Endodermal cell (in vitro differentiated cells): ENCODE measurements around the gene WDR75. TPM values are rescaled to one million over a fixed set of nuclear protein-coding genes. Genes with fewer than 3 reads are reported as not detected.

Experiments used
- DNase-seq: peaks from one replicate; pipeline ENCODE4 v3.0.0-alpha.2; 2017
- H3K27ac ChIP-seq: 2 replicates; pipeline ENCODE4 v1.5.1; 2013; ENCODE audit warnings: mild to moderate bottlenecking, low read depth, low read length, moderate library complexity
- H3K27me3 ChIP-seq: 2 replicates; pipeline ENCODE4 v1.6.1; 2013; ENCODE audit warnings: mild to moderate bottlenecking, low read length, moderate library complexity; ENCODE audit not compliant: insufficient read depth, control insufficient read depth, poor library complexity, severe bottlenecking
- H3K36me3 ChIP-seq: 2 replicates; pipeline ENCODE4 v1.7.0; 2013; ENCODE audit warnings: mild to moderate bottlenecking, low read length, moderate library complexity; ENCODE audit not compliant: control insufficient read depth, insufficient read depth
- H3K4me1 ChIP-seq: one replicate; pipeline ENCODE4 v1.7.0; 2013; ENCODE audit warnings: low read length; ENCODE audit not compliant: control insufficient read depth, insufficient read depth
- H3K4me3 ChIP-seq: 2 replicates; pipeline ENCODE4 v1.5.1; 2013; ENCODE audit warnings: mild to moderate bottlenecking, low read length, moderate library complexity
- H3K9ac ChIP-seq: 2 replicates; pipeline ENCODE4 v1.6.1; 2013; ENCODE audit warnings: mild to moderate bottlenecking, low read length, moderate library complexity; ENCODE audit not compliant: poor library complexity, severe bottlenecking; ENCODE audit errors: extremely low read depth
- H3K9me3 ChIP-seq: 2 replicates; pipeline ENCODE4 v1.6.1; 2013; ENCODE audit warnings: mild to moderate bottlenecking, low read length, moderate library complexity; ENCODE audit not compliant: control insufficient read depth
- H3K27ac Mint-ChIP-seq: 2 replicates; pipeline ENCODE4 v1.8.0; 2020; ENCODE audit warnings: mixed read lengths
- H3K27me3 Mint-ChIP-seq: 2 replicates; pipeline ENCODE4 v1.8.0; 2021; ENCODE audit warnings: mild to moderate bottlenecking, mixed read lengths; ENCODE audit not compliant: insufficient read depth
- H3K36me3 Mint-ChIP-seq: 2 replicates; pipeline ENCODE4 v1.8.0; 2020; ENCODE audit warnings: low read depth, mixed read lengths
- H3K4me1 Mint-ChIP-seq: 2 replicates; pipeline ENCODE4 v1.8.0; 2020; ENCODE audit warnings: mixed read lengths
- H3K4me3 Mint-ChIP-seq: 2 replicates; pipeline ENCODE4 v1.8.0; 2020; ENCODE audit warnings: mild to moderate bottlenecking, moderate library complexity, mixed read lengths
- H3K9me3 Mint-ChIP-seq: 2 replicates; pipeline ENCODE4 v1.8.0; 2020; ENCODE audit warnings: mild to moderate bottlenecking, mixed read lengths
- WGBS, 2 experiments: methylation state at CpG; one replicate each; pipeline versions ENCODE4 v1.1.5 to v1.1.7; 2013; ENCODE audit warnings: missing lambda C conversion rate in 2 of 2, mixed read lengths in 1 of 2; ENCODE audit not compliant: insufficient coverage in 1 of 2, insufficient read length in 1 of 2; 5-methylcytosine and 5-hydroxymethylcytosine counted together
- total RNA-seq, 2 donors: library from RNA; stranded (reverse); fragmentation: NEBNext Ultra II Directional in 1 of 2; extraction: Animal tissue kit (Norgen Biotek cat#: 25700) in 1 of 2; gene quantifications; 2 replicates in 1 of 2; 3 replicates in 1 of 2; pipeline ENCODE4 v1.2.1, GENCODE V29; 2021
- TF ChIP-seq, protein P1 (sequence below): fragments of 200-600 bp; sonication (generic); conservative IDR thresholded peaks from 2 replicates; pipeline ENCODE4 v1.5.0; 2021; ENCODE audit warnings: antibody characterized with exemption, mild to moderate bottlenecking

WDR75 gene
- total RNA-seq, 2 donors from 2014 or later: 65.8 to 76.2 TPM

DNA sequence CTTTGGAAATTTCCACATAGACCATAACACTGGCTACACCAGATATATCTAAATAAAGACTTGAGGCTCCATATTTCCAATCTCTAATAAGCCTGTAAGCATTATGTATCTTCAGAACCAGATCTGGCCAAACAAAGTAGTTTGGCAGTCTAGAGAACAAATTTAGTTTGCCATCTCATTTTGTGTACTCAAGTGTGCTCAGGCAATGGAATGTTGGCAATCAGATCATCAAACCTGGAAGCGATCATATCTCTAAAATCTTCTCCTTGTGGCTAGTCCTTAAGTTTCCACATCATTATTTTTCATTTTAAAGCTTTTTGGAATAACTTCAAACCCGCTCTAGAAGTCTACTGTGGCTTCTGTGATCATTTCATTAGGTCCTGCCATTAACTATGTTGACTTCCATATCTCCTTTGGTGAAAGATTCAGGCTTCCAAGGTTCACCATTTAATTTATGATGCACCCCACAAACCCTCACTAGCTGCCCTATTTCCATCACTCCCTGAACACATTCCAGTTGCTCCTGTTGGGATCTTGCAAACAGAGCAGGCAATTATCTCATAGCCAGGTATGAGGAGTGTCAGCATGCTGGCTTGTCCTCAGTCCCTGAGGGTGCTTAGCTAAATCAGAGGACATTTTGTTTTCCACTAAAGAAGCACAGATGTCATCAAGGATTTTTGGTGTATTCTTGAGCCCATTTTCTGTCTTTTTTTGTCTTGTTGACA lies 46.2 kb downstream of the WDR75 start:
- H3K27me3 Mint-ChIP-seq: no peaks in the 10 kb centered on the region
- no peaks in the 10 kb centered on the region for H3K4me1 Mint-ChIP-seq
- no peaks in the 10 kb centered on the region for H3K36me3 Mint-ChIP-seq
- Histone ChIP-seq H3K27me3 (no peaks in the 10 kb centered on the region), H3K4me3 (no peak overlapping the region), H3K36me3 (no peaks in the 10 kb centered on the region), H3K9me3 (no peaks in the 10 kb centered on the region), H3K9ac (no peak overlapping the region), H3K4me1 (no peaks in the 10 kb centered on the region), H3K27ac (no peak overlapping the region)
- H3K9me3 Mint-ChIP-seq: no peaks in the 10 kb centered on the region
- TF ChIP-seq, protein P1, sequence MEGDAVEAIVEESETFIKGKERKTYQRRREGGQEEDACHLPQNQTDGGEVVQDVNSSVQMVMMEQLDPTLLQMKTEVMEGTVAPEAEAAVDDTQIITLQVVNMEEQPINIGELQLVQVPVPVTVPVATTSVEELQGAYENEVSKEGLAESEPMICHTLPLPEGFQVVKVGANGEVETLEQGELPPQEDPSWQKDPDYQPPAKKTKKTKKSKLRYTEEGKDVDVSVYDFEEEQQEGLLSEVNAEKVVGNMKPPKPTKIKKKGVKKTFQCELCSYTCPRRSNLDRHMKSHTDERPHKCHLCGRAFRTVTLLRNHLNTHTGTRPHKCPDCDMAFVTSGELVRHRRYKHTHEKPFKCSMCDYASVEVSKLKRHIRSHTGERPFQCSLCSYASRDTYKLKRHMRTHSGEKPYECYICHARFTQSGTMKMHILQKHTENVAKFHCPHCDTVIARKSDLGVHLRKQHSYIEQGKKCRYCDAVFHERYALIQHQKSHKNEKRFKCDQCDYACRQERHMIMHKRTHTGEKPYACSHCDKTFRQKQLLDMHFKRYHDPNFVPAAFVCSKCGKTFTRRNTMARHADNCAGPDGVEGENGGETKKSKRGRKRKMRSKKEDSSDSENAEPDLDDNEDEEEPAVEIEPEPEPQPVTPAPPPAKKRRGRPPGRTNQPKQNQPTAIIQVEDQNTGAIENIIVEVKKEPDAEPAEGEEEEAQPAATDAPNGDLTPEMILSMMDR: no peak
- no peak overlapping the region for H3K27ac Mint-ChIP-seq
- H3K4me3 Mint-ChIP-seq: no peak overlapping the region
- 86 to 95% methylated on average over 2 of the region's 2 CpGs for WGBS, 2 experiments
- DNase-seq: no peak

DNA sequence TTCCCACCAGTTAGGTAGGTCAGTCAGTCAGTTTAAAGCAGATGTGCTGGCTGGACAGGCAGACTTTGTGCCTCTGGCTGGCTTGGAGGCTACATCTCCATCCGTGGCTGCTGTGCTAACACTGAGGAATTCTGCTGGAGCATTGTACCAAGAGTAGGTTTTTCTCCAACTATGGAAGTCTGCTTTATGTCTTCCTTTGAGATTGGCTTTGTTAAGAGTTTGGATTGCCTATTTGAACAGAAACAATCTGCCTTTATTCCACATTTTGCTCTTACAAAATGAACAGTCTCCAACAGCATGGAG lies 46.7 kb downstream of the WDR75 start:
- H3K36me3 ChIP-seq: no peaks in the 10 kb centered on the region
- Mint-ChIP-seq H3K4me3 (no peak overlapping the region), H3K36me3 (no peaks in the 10 kb centered on the region), H3K27ac (no peak overlapping the region), H3K9me3 (no peaks in the 10 kb centered on the region), H3K27me3 (no peaks in the 10 kb centered on the region), H3K4me1 (no peaks in the 10 kb centered on the region)
- DNase-seq: no peak
- no peaks in the 10 kb centered on the region for H3K9me3 ChIP-seq
- 50 to 88% methylated on average over 1 of the region's 1 CpG for WGBS, 2 experiments
- H3K27ac ChIP-seq: no peak overlapping the region
- H3K27me3 ChIP-seq: no peaks in the 10 kb centered on the region
- no peak overlapping the region for H3K4me3 ChIP-seq
- no peak overlapping the region for H3K9ac ChIP-seq
- TF ChIP-seq, protein P1: no peak
- H3K4me1 ChIP-seq: no peaks in the 10 kb centered on the region

DNA sequence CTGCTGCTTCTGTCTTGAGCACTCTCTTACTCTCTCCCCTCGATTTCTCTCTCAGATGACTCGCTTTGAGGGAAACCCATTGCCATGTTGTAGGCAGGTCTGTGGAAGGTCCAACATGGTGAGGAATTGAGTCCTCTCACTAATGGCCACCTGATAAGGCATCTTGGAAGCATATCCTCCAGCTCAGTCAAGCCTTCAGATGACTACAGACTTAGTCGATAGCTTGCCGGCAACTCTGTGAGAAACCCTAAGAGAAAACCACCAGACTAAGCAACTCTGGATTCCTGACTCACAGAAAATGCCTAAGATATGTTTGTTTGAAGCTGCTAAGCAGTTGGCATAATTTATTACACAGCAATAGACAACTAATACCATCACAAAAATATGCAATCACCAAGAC lies 51.2 kb downstream of the WDR75 start:
- Mint-ChIP-seq H3K36me3 (no peaks in the 10 kb centered on the region), H3K4me3 (no peak overlapping the region), H3K27ac (no peak overlapping the region), H3K9me3 (peaks cover 4% of the 10 kb centered on the region), H3K27me3 (no peaks in the 10 kb centered on the region), H3K4me1 (no peaks in the 10 kb centered on the region)
- DNase-seq: no peak
- Histone ChIP-seq H3K4me3 (no peak overlapping the region), H3K4me1 (no peaks in the 10 kb centered on the region), H3K27me3 (no peaks in the 10 kb centered on the region), H3K27ac (no peak overlapping the region), H3K9ac (no peak overlapping the region), H3K9me3 (no peaks in the 10 kb centered on the region), H3K36me3 (no peaks in the 10 kb centered on the region)
- WGBS, 2 experiments: 89 to 98% methylated on average over 2 to 4 of the region's 4 CpGs
- TF ChIP-seq, protein P1: no peak
